GM18508 (cell line): ENCODE results near the gene COPS6.
A peak's percentile ranks its signal among the peaks of the same experiment; 100 is the strongest.

Source experiments
- ATAC-seq: cut with Tn5 transposase; IDR thresholded peaks from one replicate; pipeline ENCODE4 v1.9.1; 2021; ENCODE audit warnings: moderate number of reproducible peaks; ENCODE audit not compliant: insufficient read depth, unreplicated experiment

COPS6 gene

GRCh38 chr7:100077205-100077604 lies 11.6 kb upstream of the COPS6 start:
- no peak for ATAC-seq

- no peak for ATAC-seq
Observed at GRCh38 chr7:100079024-100079560, 9.7 kb upstream of the COPS6 start.

- ATAC-seq, result no peak
Observed at GRCh38 chr7:100080907-100081534, 7.7 kb upstream of the COPS6 start.

- peak; percentile 71 for ATAC-seq
Observed at GRCh38 chr7:100081535-100082102, 7.2 kb upstream of the COPS6 start, which contains the start of gene ZNF3. Gene ZNF3 (minus strand): TSS chr7:100081723. CDS start chr7:100077357, 4,366 bp downstream.

- ATAC-seq, result no peak
Observed at GRCh38 chr7:100082978-100083377, 5.8 kb upstream of the COPS6 start.

GRCh38 chr7:100085515-100085914 lies 3.3 kb upstream of the COPS6 start:
- ATAC-seq, result no peak

- no peak for ATAC-seq
Observed at GRCh38 chr7:100087055-100087750, 1.6 kb upstream of the COPS6 start.

GRCh38 chr7:100088095-100088620 lies 611 bp upstream of the COPS6 start:
- ATAC-seq, result no peak

GRCh38 chr7:100089458-100090196 lies 858 bp downstream of the COPS6 start:
- ATAC-seq, result no peak

GRCh38 chr7:100090527-100091410 lies 2.0 kb downstream of the COPS6 start:
- no peak for ATAC-seq

GRCh38 chr7:100091411-100092181 lies 2.8 kb downstream of the COPS6 start:
- no peak for ATAC-seq

GRCh38 chr7:100093054-100093453 lies 4.3 kb downstream of the COPS6 start:
- ATAC-seq, result no peak

GRCh38 chr7:100093498-100093897 lies 4.7 kb downstream of the COPS6 start:
- no peak for ATAC-seq

GRCh38 chr7:100093925-100094486 lies 5.2 kb downstream of the COPS6 start:
- ATAC-seq, result no peak

GRCh38 chr7:100095289-100095688 lies 6.5 kb downstream of the COPS6 start:
- no peak for ATAC-seq

GRCh38 chr7:100095704-100096103 lies 6.9 kb downstream of the COPS6 start:
- no peak for ATAC-seq

- no peak for ATAC-seq
Observed at GRCh38 chr7:100098913-100099312, 10.1 kb downstream of the COPS6 start.

GRCh38 chr7:100099452-100099851 lies 10.7 kb downstream of the COPS6 start:
- ATAC-seq, result no peak
